Neural cell (in vitro differentiated cells): ENCODE data around the gene LRRC52. TPM values are rescaled to one million over a fixed set of nuclear protein-coding genes. Genes with fewer than 3 reads are reported as not detected.
A peak's percentile ranks its signal among the peaks of the same experiment; 100 is the strongest.

Source experiments
- H2AFZ ChIP-seq: fragments of 200-600, 300-800 bp; sonication (generic), shearing (Covaris generic); 2 replicates; pipeline ENCODE4 v1.6.0; 2014; ENCODE audit warnings: low read depth, mild to moderate bottlenecking, antibody characterized with exemption, low read length, moderate library complexity
- H3F3A ChIP-seq: fragments of 200-600 bp; shearing (Covaris generic); 2 replicates; pipeline ENCODE4 v1.6.1; 2016; ENCODE audit warnings: mild to moderate bottlenecking, moderate library complexity, mixed read lengths, antibody characterized with exemption, low read length; ENCODE audit not compliant: insufficient read depth, poor library complexity, severe bottlenecking
- H3K27ac ChIP-seq: fragments of 200-600, 300-800 bp; sonication (generic), shearing (Covaris generic); 2 replicates; pipeline ENCODE4 v1.5.1; 2014; ENCODE audit warnings: mild to moderate bottlenecking, low read length, moderate library complexity
- H3K27me3 ChIP-seq: fragments of 300-800, 200-600 bp; sonication (generic), shearing (Covaris generic); 2 replicates; pipeline ENCODE4 v1.6.0; 2014; ENCODE audit warnings: mild to moderate bottlenecking, low read depth, low read length, moderate library complexity; ENCODE audit not compliant: insufficient read depth
- H3K36me3 ChIP-seq: fragments of 300-800, 200-600 bp; sonication (generic), shearing (Covaris generic); 2 replicates; pipeline ENCODE4 v1.5.1; 2014; ENCODE audit warnings: mild to moderate bottlenecking, antibody characterized with exemption, low read length, moderate library complexity; ENCODE audit not compliant: insufficient read depth
- H3K4me2 ChIP-seq: fragments of 300-800, 200-600 bp; sonication (generic), shearing (Covaris generic); 2 replicates; pipeline ENCODE4 v1.6.0; 2014; ENCODE audit warnings: mild to moderate bottlenecking, low read length
- H3K4me3 ChIP-seq: fragments of 300-800, 200-600 bp; sonication (generic), shearing (Covaris generic); 2 replicates; pipeline ENCODE4 v1.5.1; 2014; ENCODE audit warnings: mild to moderate bottlenecking, low read length, moderate library complexity
- H3K79me2 ChIP-seq: fragments of 200-600 bp; shearing (Covaris generic); replicated peaks from 2 replicates; pipeline ENCODE4 v1.6.0; 2014; ENCODE audit warnings: mild to moderate bottlenecking, low read length, moderate library complexity; ENCODE audit not compliant: insufficient read depth
- H3K9ac ChIP-seq: fragments of 300-800, 200-600 bp; sonication (generic), shearing (Covaris generic); 2 replicates; pipeline ENCODE4 v1.6.1; 2016; ENCODE audit warnings: mild to moderate bottlenecking, low read length, mixed read lengths
- H3K9me2 ChIP-seq: fragments of 200-600 bp; shearing (Covaris generic); 2 replicates; pipeline ENCODE4 v1.6.1; 2016; ENCODE audit warnings: mild to moderate bottlenecking, low read length, mixed read lengths; ENCODE audit not compliant: insufficient read depth
- H3K9me3 ChIP-seq: fragments of 200-600, 300-800 bp; sonication (generic), shearing (Covaris generic); 2 replicates; pipeline ENCODE4 v1.6.1; 2016; ENCODE audit warnings: mild to moderate bottlenecking, mixed run types, low read length, moderate library complexity, mixed read lengths
- H4K20me1 ChIP-seq: fragments of 200-600 bp; shearing (Covaris generic); 2 replicates; pipeline ENCODE4 v1.6.1; 2016; ENCODE audit warnings: mild to moderate bottlenecking, mixed run types; ENCODE audit not compliant: insufficient read depth
- CTCF ChIP-seq: fragments of 450-650 bp; IDR thresholded peaks from 2 replicates; pipeline ENCODE4 v1.5.1; 2014; ENCODE audit warnings: antibody characterized with exemption, mild to moderate bottlenecking, moderate library complexity; ENCODE audit not compliant: poor library complexity, severe bottlenecking
- EP300 ChIP-seq: fragments of 450-650 bp; conservative IDR thresholded peaks from 2 replicates; pipeline ENCODE4 v1.6.1; 2014; ENCODE audit warnings: antibody characterized with exemption, mild to moderate bottlenecking, moderate library complexity; ENCODE audit not compliant: poor library complexity, severe bottlenecking
- EZH2 ChIP-seq: fragments of 200-600, 300-800 bp; shearing (Covaris generic), sonication (generic); IDR thresholded peaks from 2 replicates; pipeline ENCODE4 v1.6.1; 2014; ENCODE audit warnings: antibody characterized with exemption, low read length, borderline replicate concordance, mild to moderate bottlenecking; ENCODE audit not compliant: insufficient read depth, poor library complexity, severe bottlenecking
- MXI1 ChIP-seq: fragments of 450-650 bp; conservative IDR thresholded peaks from 2 replicates; pipeline ENCODE4 v1.6.1; 2014; ENCODE audit warnings: antibody characterized with exemption, mild to moderate bottlenecking; ENCODE audit not compliant: poor library complexity, severe bottlenecking
- POLR2AphosphoS5 ChIP-seq: IDR thresholded peaks from 2 replicates; pipeline ENCODE4 v1.6.1; 2012
- RAD21 ChIP-seq: fragments of 450-650 bp; conservative IDR thresholded peaks from 2 replicates; pipeline ENCODE4 v1.6.1; 2014; ENCODE audit warnings: antibody characterized with exemption, mild to moderate bottlenecking, moderate library complexity
- REST ChIP-seq: IDR thresholded peaks from 2 replicates; pipeline ENCODE4 v1.6.1; 2012; ENCODE audit warnings: borderline replicate concordance
- SMC3 ChIP-seq: fragments of 450-650 bp; conservative IDR thresholded peaks from 2 replicates; pipeline ENCODE4 v1.6.1; 2014; ENCODE audit warnings: antibody characterized with exemption, mild to moderate bottlenecking, moderate library complexity; ENCODE audit not compliant: poor library complexity
- TAF1 ChIP-seq: IDR thresholded peaks from 2 replicates; pipeline ENCODE4 v1.6.1; 2012; ENCODE audit warnings: low read depth
- polyA plus RNA-seq: library from polyadenylated mRNA; depleted of rRNA; stranded (reverse); fragments of >200 nt; gene quantifications from 2 replicates; pipeline ENCODE4 v1.2.3, GENCODE V29; 2014

Gene LRRC52
- polyA plus RNA-seq, 1 donor from 2014 or later, result not detected

- Histone ChIP-seq H3K4me3 (peak overlapping the region; percentile 67), H2AFZ (no peak overlapping the region), H3K79me2 (no peaks in the 10 kb centered on the region), H3K27me3 (no peaks in the 10 kb centered on the region), H3K27ac (no peak overlapping the region), H3K4me2 (peak overlapping the region; percentile 71), H3K9me3 (no peaks in the 10 kb centered on the region), H4K20me1 (no peaks in the 10 kb centered on the region), H3K36me3 (no peaks in the 10 kb centered on the region), H3F3A (peaks cover 3% of the 10 kb centered on the region), H3K9me2 (no peaks in the 10 kb centered on the region), H3K9ac (peak overlapping the region; percentile 52)
- TF ChIP-seq RAD21 (peak; percentile 17), TAF1 (no peak), EP300 (peak; percentile 39), EZH2 (no peak), REST (no peak), CTCF (no peak), POLR2AphosphoS5 (no peak), MXI1 (peak; percentile 84), SMC3 (peak; percentile 56)
These were observed 54.3 kb downstream of the LRRC52 start for GRCh38 chr1:165597883-165598675.

GRCh38 chr1:165598676-165599059 is 54.9 kb downstream of the LRRC52 start:
- peaks cover 3% of the 10 kb centered on the region for H3F3A ChIP-seq
- no peaks in the 10 kb centered on the region for H3K9me2 ChIP-seq
- H3K4me2 ChIP-seq, result peak overlapping the region; percentile 71
- no peaks in the 10 kb centered on the region for H3K9me3 ChIP-seq
- no peaks in the 10 kb centered on the region for H3K27me3 ChIP-seq
- no peak overlapping the region for H3K27ac ChIP-seq
- H3K4me3 ChIP-seq, result peak overlapping the region; percentile 67
- no peaks in the 10 kb centered on the region for H3K79me2 ChIP-seq
- no peaks in the 10 kb centered on the region for H3K36me3 ChIP-seq
- TF ChIP-seq REST, result no peak
- no peak for TF ChIP-seq SMC3
- no peak for TF ChIP-seq MXI1
- TF ChIP-seq POLR2AphosphoS5, result no peak
- no peak for TF ChIP-seq RAD21
- no peak for TF ChIP-seq EZH2
- TF ChIP-seq EP300, result no peak
- TF ChIP-seq CTCF, result no peak
- TF ChIP-seq TAF1, result no peak
- H2AFZ ChIP-seq, result no peak overlapping the region
- H3K9ac ChIP-seq, result peak overlapping the region; percentile 52
- H4K20me1 ChIP-seq, result no peaks in the 10 kb centered on the region
